ENCODE measurements around the gene SESN1.

Gene SESN1

DNA sequence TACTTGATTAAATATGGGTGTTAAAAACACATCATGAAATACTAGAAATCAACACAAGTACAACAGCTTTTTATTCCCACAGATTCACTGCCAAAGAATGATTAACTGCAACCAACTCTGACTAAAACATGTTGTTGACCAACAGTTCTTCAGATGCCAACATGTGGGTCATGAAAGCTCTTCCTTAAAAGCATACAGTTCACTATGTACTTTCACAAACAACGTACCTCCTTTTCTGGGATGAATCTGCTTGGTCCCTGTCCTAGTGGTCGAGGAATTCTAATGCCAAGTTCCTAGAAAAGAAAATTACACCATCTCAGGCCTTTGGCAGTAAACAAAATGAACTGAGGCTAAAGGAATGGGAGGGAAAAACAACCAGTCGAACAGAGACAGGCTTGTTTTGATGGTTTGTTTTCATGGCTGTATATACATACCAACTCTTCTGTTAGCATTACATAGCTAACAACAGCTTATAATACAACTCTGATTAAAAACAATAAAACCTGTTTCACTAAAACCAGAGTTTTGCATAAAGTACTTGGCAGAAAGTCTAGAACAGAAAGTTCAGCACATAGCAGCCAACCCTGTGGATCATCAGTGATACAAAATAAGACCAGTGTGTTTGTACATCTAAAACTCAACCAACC is 92.5 kb downstream of the SESN1 start:
- Histone ChIP-seq H3K4me3 (ENCODE audit: severe bottlenecking) (no peak overlapping the region), H3K27me3 (ENCODE audit: insufficient read depth, poor library complexity, severe bottlenecking) (no peaks in the 10 kb centered on the region), H3K36me3 (ENCODE audit: low read depth) (peaks cover 57% of the 10 kb centered on the region), H3K27ac (ENCODE audit: poor library complexity, severe bottlenecking) (no peak overlapping the region), H3K9me3 (ENCODE audit: severe bottlenecking) (no peaks in the 10 kb centered on the region), H3K4me1 (ENCODE audit: insufficient read depth, poor library complexity, severe bottlenecking) (peaks cover 11% of the 10 kb centered on the region)
- TF ChIP-seq, protein P1, sequence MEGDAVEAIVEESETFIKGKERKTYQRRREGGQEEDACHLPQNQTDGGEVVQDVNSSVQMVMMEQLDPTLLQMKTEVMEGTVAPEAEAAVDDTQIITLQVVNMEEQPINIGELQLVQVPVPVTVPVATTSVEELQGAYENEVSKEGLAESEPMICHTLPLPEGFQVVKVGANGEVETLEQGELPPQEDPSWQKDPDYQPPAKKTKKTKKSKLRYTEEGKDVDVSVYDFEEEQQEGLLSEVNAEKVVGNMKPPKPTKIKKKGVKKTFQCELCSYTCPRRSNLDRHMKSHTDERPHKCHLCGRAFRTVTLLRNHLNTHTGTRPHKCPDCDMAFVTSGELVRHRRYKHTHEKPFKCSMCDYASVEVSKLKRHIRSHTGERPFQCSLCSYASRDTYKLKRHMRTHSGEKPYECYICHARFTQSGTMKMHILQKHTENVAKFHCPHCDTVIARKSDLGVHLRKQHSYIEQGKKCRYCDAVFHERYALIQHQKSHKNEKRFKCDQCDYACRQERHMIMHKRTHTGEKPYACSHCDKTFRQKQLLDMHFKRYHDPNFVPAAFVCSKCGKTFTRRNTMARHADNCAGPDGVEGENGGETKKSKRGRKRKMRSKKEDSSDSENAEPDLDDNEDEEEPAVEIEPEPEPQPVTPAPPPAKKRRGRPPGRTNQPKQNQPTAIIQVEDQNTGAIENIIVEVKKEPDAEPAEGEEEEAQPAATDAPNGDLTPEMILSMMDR (IDR thresholded peaks at IDR 0.05; ENCODE audit: poor library complexity, severe bottlenecking): no peak
- ATAC-seq (ENCODE audit: low read depth) (peak; percentile 38; the same call in 2 of the 3 replicates), DNase-seq (ENCODE audit: low spot score) (no peak)

DNA sequence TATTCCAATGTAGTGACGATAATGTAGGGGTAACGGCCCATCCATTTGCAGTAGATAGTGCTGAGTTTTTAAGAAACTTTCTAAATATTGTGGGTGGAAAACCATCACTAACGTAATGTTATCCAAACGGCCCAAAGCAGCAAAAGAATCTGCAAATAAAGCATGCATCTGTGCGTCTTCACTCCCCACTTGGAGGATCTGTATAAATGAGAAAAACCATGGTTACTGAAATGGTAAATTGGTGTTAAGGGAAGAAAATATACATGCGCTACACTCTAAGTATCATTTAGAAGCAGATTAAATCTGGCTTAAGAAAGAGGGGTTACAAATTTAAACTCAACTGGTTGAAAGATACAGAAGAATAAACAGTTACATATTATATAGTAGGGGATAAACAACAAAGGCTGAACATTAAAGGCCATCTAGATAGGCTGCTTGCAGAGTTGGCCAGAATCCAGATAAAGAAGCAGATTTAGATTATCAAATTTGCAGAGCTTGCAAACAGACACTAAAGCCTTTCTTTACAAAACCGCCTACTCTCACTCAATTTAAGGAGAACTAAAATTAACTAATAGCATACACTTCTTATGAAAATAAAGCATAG is 93.3 kb downstream of the SESN1 start:
- H3K27me3 ChIP-seq (ENCODE audit: insufficient read depth, poor library complexity, severe bottlenecking): no peaks in the 10 kb centered on the region
- H3K36me3 ChIP-seq (ENCODE audit: low read depth): peaks cover 62% of the 10 kb centered on the region
- H3K9me3 ChIP-seq (ENCODE audit: severe bottlenecking): no peaks in the 10 kb centered on the region
- no peak overlapping the region for H3K4me3 ChIP-seq (ENCODE audit: severe bottlenecking)
- no peak overlapping the region for H3K27ac ChIP-seq (ENCODE audit: poor library complexity, severe bottlenecking)
- DNase-seq (ENCODE audit: low spot score) (no peak), ATAC-seq (ENCODE audit: low read depth) (no peak)
- TF ChIP-seq, protein P1 (IDR thresholded peaks at IDR 0.05; ENCODE audit: poor library complexity, severe bottlenecking): no peak
- H3K4me1 ChIP-seq (ENCODE audit: insufficient read depth, poor library complexity, severe bottlenecking): peaks cover 11% of the 10 kb centered on the region

DNA sequence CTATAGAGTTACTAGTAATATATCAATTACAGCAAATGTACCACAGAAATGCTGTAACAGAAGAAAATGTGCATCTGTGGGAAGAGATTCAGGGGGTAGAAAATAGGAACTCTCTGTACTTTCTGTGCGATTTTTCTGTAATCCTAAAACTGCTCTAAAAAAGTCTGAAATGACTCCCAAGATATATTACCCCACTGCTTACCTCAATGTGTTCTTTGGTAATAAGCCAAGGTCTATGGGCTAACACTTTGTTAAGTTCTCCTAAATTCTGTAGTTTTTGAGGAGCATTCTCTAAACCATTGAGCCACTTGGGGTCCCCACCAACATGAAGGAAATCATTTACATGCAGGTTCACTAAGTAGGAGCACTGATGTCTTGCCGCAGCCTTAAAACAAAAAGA is 94.4 kb downstream of the SESN1 start:
- Histone ChIP-seq H3K4me3 (ENCODE audit: severe bottlenecking) (no peak overlapping the region), H3K27me3 (ENCODE audit: insufficient read depth, poor library complexity, severe bottlenecking) (no peaks in the 10 kb centered on the region), H3K9me3 (ENCODE audit: severe bottlenecking) (no peaks in the 10 kb centered on the region), H3K4me1 (ENCODE audit: insufficient read depth, poor library complexity, severe bottlenecking) (peaks cover 11% of the 10 kb centered on the region), H3K27ac (ENCODE audit: poor library complexity, severe bottlenecking) (no peak overlapping the region), H3K36me3 (ENCODE audit: low read depth) (peaks cover 70% of the 10 kb centered on the region)
- TF ChIP-seq, protein P1 (IDR thresholded peaks at IDR 0.05; ENCODE audit: poor library complexity, severe bottlenecking): no peak
- DNase-seq (ENCODE audit: low spot score): no peak
- no peak for ATAC-seq (ENCODE audit: low read depth)

DNA sequence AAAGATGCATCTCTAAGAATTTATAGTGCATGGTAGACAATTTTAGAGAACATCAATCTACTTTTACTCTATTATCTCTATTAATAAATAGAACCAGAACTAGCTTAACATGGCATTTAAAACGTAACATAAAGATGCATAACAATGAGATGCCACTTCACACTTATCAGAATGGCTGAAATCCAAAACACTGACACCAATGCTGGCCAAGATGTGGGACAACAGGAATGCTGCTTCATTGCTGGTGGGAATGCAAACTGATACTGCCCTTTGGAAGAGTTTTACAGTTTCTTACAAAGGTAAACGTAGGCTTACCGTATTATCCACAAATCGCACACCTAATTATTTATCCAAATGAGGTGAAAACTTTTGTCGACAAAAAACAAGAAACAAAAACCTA is 95.2 kb downstream of the SESN1 start:
- no peaks in the 10 kb centered on the region for H3K9me3 ChIP-seq (ENCODE audit: severe bottlenecking)
- ATAC-seq (ENCODE audit: low read depth) (no peak), DNase-seq (ENCODE audit: low spot score) (no peak)
- H3K4me1 ChIP-seq (ENCODE audit: insufficient read depth, poor library complexity, severe bottlenecking): peaks cover 11% of the 10 kb centered on the region
- H3K27me3 ChIP-seq (ENCODE audit: insufficient read depth, poor library complexity, severe bottlenecking): no peaks in the 10 kb centered on the region
- H3K4me3 ChIP-seq (ENCODE audit: severe bottlenecking): no peak overlapping the region
- TF ChIP-seq, protein P1 (IDR thresholded peaks at IDR 0.05; ENCODE audit: poor library complexity, severe bottlenecking): no peak
- H3K27ac ChIP-seq (ENCODE audit: poor library complexity, severe bottlenecking): no peak overlapping the region
- H3K36me3 ChIP-seq (ENCODE audit: low read depth): peaks cover 76% of the 10 kb centered on the region

DNA sequence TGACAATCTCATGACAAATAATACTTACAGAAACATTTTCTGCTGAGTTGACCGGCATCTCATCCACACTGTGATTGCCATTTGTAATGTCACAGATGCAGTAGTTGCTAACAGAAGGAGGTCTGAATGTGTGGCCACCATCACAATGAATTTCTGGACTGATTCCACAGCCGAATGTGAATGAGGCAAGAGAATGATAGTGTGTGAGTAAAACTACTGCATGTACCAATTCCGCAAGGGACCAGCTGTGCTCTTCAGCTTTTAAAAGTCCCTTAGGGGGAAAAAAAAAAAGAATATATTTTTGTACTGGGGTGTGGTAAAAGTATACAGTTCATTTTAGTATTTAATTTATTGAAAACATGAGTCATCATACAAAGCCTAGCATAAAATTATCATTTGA is 96.2 kb downstream of the SESN1 start:
- no peak overlapping the region for H3K4me3 ChIP-seq (ENCODE audit: severe bottlenecking)
- TF ChIP-seq, protein P1 (IDR thresholded peaks at IDR 0.05; ENCODE audit: poor library complexity, severe bottlenecking): no peak
- H3K36me3 ChIP-seq (ENCODE audit: low read depth): peaks cover 83% of the 10 kb centered on the region
- ATAC-seq (ENCODE audit: low read depth) (no peak), DNase-seq (ENCODE audit: low spot score) (no peak)
- H3K4me1 ChIP-seq (ENCODE audit: insufficient read depth, poor library complexity, severe bottlenecking): peaks cover 11% of the 10 kb centered on the region
- H3K27me3 ChIP-seq (ENCODE audit: insufficient read depth, poor library complexity, severe bottlenecking): no peaks in the 10 kb centered on the region
- H3K9me3 ChIP-seq (ENCODE audit: severe bottlenecking): no peaks in the 10 kb centered on the region
- no peak overlapping the region for H3K27ac ChIP-seq (ENCODE audit: poor library complexity, severe bottlenecking)

Data from RWPE2 (cell line).